Stomach smooth muscle (tissue), 2 donors: ENCODE measurements around the gene IL1RAPL2.
A peak's percentile ranks its signal among the peaks of the same experiment; 100 is the strongest.
"Not testable (repeated sequence)": the region's sequence is repeated elsewhere in the genome, so short reads cannot be mapped to it uniquely, and the experiment has no call there.

Source experiments
- H3K27ac ChIP-seq: one replicate; pipeline ENCODE4 v1.7.0; 2013; ENCODE audit warnings: mild to moderate bottlenecking, low read length, inconsistent platforms
- H3K27me3 ChIP-seq, 2 donors: one replicate each; pipeline ENCODE4 v1.7.0; 2013; ENCODE audit warnings: low read length in 2 of 2; ENCODE audit not compliant: insufficient read depth in 2 of 2, control insufficient read depth in 1 of 2
- H3K36me3 ChIP-seq, 2 donors: one replicate each; pipeline ENCODE4 v1.7.0; 2013; ENCODE audit warnings: low read length in 2 of 2; ENCODE audit not compliant: control insufficient read depth in 2 of 2, insufficient read depth in 2 of 2
- H3K4me1 ChIP-seq: one replicate; pipeline ENCODE4 v1.7.0; 2013; ENCODE audit warnings: low read length; ENCODE audit not compliant: control insufficient read depth, insufficient read depth
- H3K4me3 ChIP-seq, 2 donors: one replicate each; pipeline ENCODE4 v1.7.0; 2013; ENCODE audit warnings: low read length in 2 of 2
- H3K9ac ChIP-seq, 2 donors: one replicate each; pipeline ENCODE4 v1.7.0; 2013; ENCODE audit warnings: low read length in 2 of 2, mild to moderate bottlenecking in 1 of 2
- H3K9me3 ChIP-seq, 2 donors: one replicate each; pipeline ENCODE4 v1.7.0; 2013; ENCODE audit warnings: low read length in 2 of 2; ENCODE audit not compliant: control insufficient read depth in 2 of 2
- donor health status: healthy.
- donor health status: Pancreatic carcinoma.

The IL1RAPL2 gene

GRCh38 chrX:104565791-104566680 lies at the start of gene IL1RAPL2:
IL1RAPL2 (plus strand) TSS chrX:104566199.
- peaks cover 5 to 42% of the 10 kb centered on the region in 2 donors for H3K27me3 ChIP-seq
- H3K9me3 ChIP-seq, result no peaks in the 10 kb centered on the region
- H3K9ac ChIP-seq, result no peak within 1 kb of the TSS
- H3K27ac ChIP-seq, result no peak within 1 kb of the TSS
- H3K4me1 ChIP-seq, result no peaks in the 10 kb centered on the region
- no peaks in the 10 kb centered on the region for H3K36me3 ChIP-seq
- peak within 1 kb of the TSS in 1 of 2 donors; percentile 54 for H3K4me3 ChIP-seq

GRCh38 chrX:104522386-104522785 lies 43.6 kb upstream of the IL1RAPL2 start:
- H3K4me1 ChIP-seq, result no peaks in the 10 kb centered on the region
- no peaks in the 10 kb centered on the region for H3K9me3 ChIP-seq
- H3K27ac ChIP-seq, result no peak overlapping the region
- H3K27me3 ChIP-seq, result peaks cover 0 to 10% of the 10 kb centered on the region in 2 donors
- H3K9ac ChIP-seq, result no peak overlapping the region
- no peak overlapping the region for H3K4me3 ChIP-seq
- H3K36me3 ChIP-seq, result no peaks in the 10 kb centered on the region

GRCh38 chrX:104523858-104524257 lies 42.1 kb upstream of the IL1RAPL2 start:
- Histone ChIP-seq H3K27me3 (peaks cover 0 to 10% of the 10 kb centered on the region in 2 donors), H3K4me3 (no peak overlapping the region), H3K27ac (no peak overlapping the region), H3K4me1 (no peaks in the 10 kb centered on the region), H3K36me3 (no peaks in the 10 kb centered on the region), H3K9ac (no peak overlapping the region), H3K9me3 (no peaks in the 10 kb centered on the region)

GRCh38 chrX:104539081-104539480 lies 26.9 kb upstream of the IL1RAPL2 start:
- no peak overlapping the region for H3K27ac ChIP-seq
- no peaks in the 10 kb centered on the region for H3K36me3 ChIP-seq
- H3K27me3 ChIP-seq, result no peaks in the 10 kb centered on the region
- H3K4me3 ChIP-seq, result no peak overlapping the region
- no peaks in the 10 kb centered on the region for H3K4me1 ChIP-seq
- H3K9me3 ChIP-seq, result peaks cover 0 to 3% of the 10 kb centered on the region in 2 donors
- no peak overlapping the region for H3K9ac ChIP-seq

GRCh38 chrX:104542447-104542846 lies 23.6 kb upstream of the IL1RAPL2 start:
- H3K9me3 ChIP-seq, H3K27ac ChIP-seq, H3K4me1 ChIP-seq, H3K36me3 ChIP-seq, H3K4me3 ChIP-seq, H3K9ac ChIP-seq, H3K27me3 ChIP-seq: not testable (repeated sequence)

GRCh38 chrX:104564335-104564734 lies 1.7 kb upstream of the IL1RAPL2 start:
- Histone ChIP-seq H3K9me3 (no peaks in the 10 kb centered on the region), H3K9ac (no peak overlapping the region), H3K27me3 (peaks cover 5 to 42% of the 10 kb centered on the region in 2 donors), H3K4me1 (no peaks in the 10 kb centered on the region), H3K36me3 (no peaks in the 10 kb centered on the region), H3K27ac (no peak overlapping the region), H3K4me3 (no peak overlapping the region)

- no peaks in the 10 kb centered on the region for H3K9me3 ChIP-seq
- H3K27ac ChIP-seq, result no peak overlapping the region
- peaks cover 5 to 42% of the 10 kb centered on the region in 2 donors for H3K27me3 ChIP-seq
- H3K36me3 ChIP-seq, result no peaks in the 10 kb centered on the region
- no peak overlapping the region for H3K9ac ChIP-seq
- H3K4me3 ChIP-seq, result no peak overlapping the region
- H3K4me1 ChIP-seq, result no peaks in the 10 kb centered on the region
Observed at GRCh38 chrX:104564921-104565703, 887 bp upstream of the IL1RAPL2 start.

- H3K9ac ChIP-seq, result no peak overlapping the region
- H3K36me3 ChIP-seq, result no peaks in the 10 kb centered on the region
- H3K4me3 ChIP-seq, result peak overlapping the region in 1 of 2 donors; percentile 54
- H3K4me1 ChIP-seq, result no peaks in the 10 kb centered on the region
- H3K27me3 ChIP-seq, result peaks cover 5 to 42% of the 10 kb centered on the region in 2 donors
- H3K9me3 ChIP-seq, result no peaks in the 10 kb centered on the region
- no peak overlapping the region for H3K27ac ChIP-seq
Observed at GRCh38 chrX:104566681-104567501, 892 bp downstream of the IL1RAPL2 start.

- Histone ChIP-seq H3K9ac (no peak overlapping the region), H3K4me1 (no peaks in the 10 kb centered on the region), H3K9me3 (no peaks in the 10 kb centered on the region), H3K27me3 (peaks cover 5 to 42% of the 10 kb centered on the region in 2 donors), H3K4me3 (no peak overlapping the region), H3K27ac (no peak overlapping the region), H3K36me3 (no peaks in the 10 kb centered on the region)
Observed at GRCh38 chrX:104567506-104567905, 1.5 kb downstream of the IL1RAPL2 start.

- Histone ChIP-seq H3K9ac (no peak overlapping the region), H3K9me3 (no peaks in the 10 kb centered on the region), H3K4me1 (no peaks in the 10 kb centered on the region), H3K27me3 (peaks cover 5 to 40% of the 10 kb centered on the region in 2 donors), H3K36me3 (no peaks in the 10 kb centered on the region), H3K27ac (no peak overlapping the region), H3K4me3 (no peak overlapping the region)
Observed at GRCh38 chrX:104568304-104568915, 2.4 kb downstream of the IL1RAPL2 start.
